GM19468 (cell line): Measurements from ENCODE around the gene EEF1AKMT2.

Experiments used
- ATAC-seq: cut with Tn5 transposase; IDR thresholded peaks from one replicate; pipeline ENCODE4 v1.9.1; 2021; ENCODE audit warnings: mild to moderate bottlenecking, moderate library complexity, moderate number of reproducible peaks; ENCODE audit not compliant: unreplicated experiment; ENCODE audit errors: extremely low read depth

Gene EEF1AKMT2

GRCh38 chr10:124739119-124739921, 52.4 kb downstream of the EEF1AKMT2 start:
- no peak for ATAC-seq

GRCh38 chr10:124738441-124738840, 53.2 kb downstream of the EEF1AKMT2 start:
- ATAC-seq = no peak

- no peak for ATAC-seq
Measured at GRCh38 chr10:124737708-124738107, 54.0 kb downstream of the EEF1AKMT2 start.

GRCh38 chr10:124737221-124737620, 54.5 kb downstream of the EEF1AKMT2 start:
- ATAC-seq = no peak

GRCh38 chr10:124736491-124737136, 55.1 kb downstream of the EEF1AKMT2 start:
- no peak for ATAC-seq

GRCh38 chr10:124735491-124736286, 56.0 kb downstream of the EEF1AKMT2 start:
- no peak for ATAC-seq

GRCh38 chr10:124734311-124735166, 57.1 kb downstream of the EEF1AKMT2 start:
- ATAC-seq = no peak

- no peak for ATAC-seq
Measured at GRCh38 chr10:124733571-124734245, 58.0 kb downstream of the EEF1AKMT2 start.

- ATAC-seq = no peak
Measured at GRCh38 chr10:124732931-124733570, 58.6 kb downstream of the EEF1AKMT2 start.

- ATAC-seq = no peak
Measured at GRCh38 chr10:124731551-124731950, 60.1 kb downstream of the EEF1AKMT2 start.

GRCh38 chr10:124730790-124731189, 60.9 kb downstream of the EEF1AKMT2 start:
- ATAC-seq = no peak

- no peak for ATAC-seq
Measured at GRCh38 chr10:124728830-124729661, 62.6 kb downstream of the EEF1AKMT2 start.

- no peak for ATAC-seq
Measured at GRCh38 chr10:124728071-124728829, 63.4 kb downstream of the EEF1AKMT2 start.

- ATAC-seq = no peak
Measured at GRCh38 chr10:124727361-124727960, 64.2 kb downstream of the EEF1AKMT2 start.

- no peak for ATAC-seq
Measured at GRCh38 chr10:124725791-124726190, 65.9 kb downstream of the EEF1AKMT2 start.

- ATAC-seq = no peak
Measured at GRCh38 chr10:124725171-124725631, 66.5 kb downstream of the EEF1AKMT2 start.
